ENCODE data around the gene TMEM144.

Gene TMEM144

GRCh38 chr4:158209825-158210807 lies at the start of gene TMEM144:
TMEM144 (plus strand) TSS chr4:158210486; CDS start chr4:158212668, 2,182 bp downstream.
- H3K27ac ChIP-seq (ENCODE audit: low read length), result no peak within 1 kb of the TSS

GRCh38 chr4:158161551-158162354 lies 48.5 kb upstream of the TMEM144 start:
- no peak overlapping the region for H3K27ac ChIP-seq (ENCODE audit: low read length)
- H3K9ac ChIP-seq (ENCODE audit: low read length), result no peak overlapping the region
- H3K4me1 ChIP-seq (ENCODE audit: control insufficient read depth, low read depth, low read length), result no peaks in the 10 kb centered on the region
- no peaks in the 10 kb centered on the region for H3K36me3 ChIP-seq (ENCODE audit: control insufficient read depth, low read depth, low read length)
- H3K27me3 ChIP-seq (ENCODE audit: control insufficient read depth, insufficient read depth, low read length), result no peaks in the 10 kb centered on the region
- H3K4me3 ChIP-seq (ENCODE audit: low read length), result no peak overlapping the region
- no peaks in the 10 kb centered on the region for H3K9me3 ChIP-seq (ENCODE audit: control insufficient read depth, low read depth, low read length)

More at GRCh38 chr4:158209825-158210807, at the start of gene TMEM144:
- peak within 1 kb of the TSS; percentile 77 for H3K4me3 ChIP-seq (ENCODE audit: low read length)
- H3K9ac ChIP-seq (ENCODE audit: low read length), result peak within 1 kb of the TSS; percentile 59
- H3K4me1 ChIP-seq (ENCODE audit: control insufficient read depth, low read depth, low read length), result peaks cover 6% of the 10 kb centered on the region
- H3K36me3 ChIP-seq (ENCODE audit: control insufficient read depth, low read depth, low read length), result no peaks in the 10 kb centered on the region
- no peaks in the 10 kb centered on the region for H3K27me3 ChIP-seq (ENCODE audit: control insufficient read depth, insufficient read depth, low read length)
- no peaks in the 10 kb centered on the region for H3K9me3 ChIP-seq (ENCODE audit: control insufficient read depth, low read depth, low read length)

- Histone ChIP-seq H3K9me3 (ENCODE audit: control insufficient read depth, low read depth, low read length) (no peaks in the 10 kb centered on the region), H3K27me3 (ENCODE audit: control insufficient read depth, insufficient read depth, low read length) (no peaks in the 10 kb centered on the region), H3K36me3 (ENCODE audit: control insufficient read depth, low read depth, low read length) (no peaks in the 10 kb centered on the region), H3K9ac (ENCODE audit: low read length) (no peak overlapping the region), H3K4me1 (ENCODE audit: control insufficient read depth, low read depth, low read length) (no peaks in the 10 kb centered on the region), H3K4me3 (ENCODE audit: low read length) (no peak overlapping the region), H3K27ac (ENCODE audit: low read length) (no peak overlapping the region)
Measured at GRCh38 chr4:158162631-158163030, 47.7 kb upstream of the TMEM144 start.

GRCh38 chr4:158163941-158164767 lies 46.1 kb upstream of the TMEM144 start:
- no peaks in the 10 kb centered on the region for H3K27me3 ChIP-seq (ENCODE audit: control insufficient read depth, insufficient read depth, low read length)
- H3K36me3 ChIP-seq (ENCODE audit: control insufficient read depth, low read depth, low read length), result no peaks in the 10 kb centered on the region
- H3K9me3 ChIP-seq (ENCODE audit: control insufficient read depth, low read depth, low read length), result no peaks in the 10 kb centered on the region
- H3K27ac ChIP-seq (ENCODE audit: low read length), result no peak overlapping the region
- no peak overlapping the region for H3K4me3 ChIP-seq (ENCODE audit: low read length)
- no peak overlapping the region for H3K9ac ChIP-seq (ENCODE audit: low read length)
- H3K4me1 ChIP-seq (ENCODE audit: control insufficient read depth, low read depth, low read length), result no peaks in the 10 kb centered on the region

DNA sequence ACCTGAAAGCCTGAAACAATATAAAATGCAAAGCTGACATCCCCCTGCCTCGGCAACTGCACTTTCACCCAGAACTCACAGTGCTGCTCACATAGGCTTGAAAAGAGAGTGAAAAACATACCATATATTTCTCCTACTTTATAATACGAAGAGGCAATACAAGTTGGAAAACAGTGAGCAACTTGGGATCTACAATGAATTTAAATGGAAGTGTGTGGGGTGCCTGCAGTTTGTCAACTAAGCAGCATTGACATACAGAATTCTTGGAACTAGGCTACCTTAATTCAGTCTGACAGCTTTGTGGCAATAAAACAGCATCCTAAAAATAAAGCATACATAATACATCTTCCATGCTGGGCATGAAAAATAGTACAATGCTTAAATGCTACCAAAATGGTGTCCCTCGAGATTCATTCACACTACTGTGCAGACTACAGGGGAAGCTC lies 45.5 kb upstream of the TMEM144 start:
- no peak overlapping the region for H3K27ac ChIP-seq (ENCODE audit: low read length)
- H3K9ac ChIP-seq (ENCODE audit: low read length), result no peak overlapping the region
- no peaks in the 10 kb centered on the region for H3K4me1 ChIP-seq (ENCODE audit: control insufficient read depth, low read depth, low read length)
- no peaks in the 10 kb centered on the region for H3K36me3 ChIP-seq (ENCODE audit: control insufficient read depth, low read depth, low read length)
- no peaks in the 10 kb centered on the region for H3K27me3 ChIP-seq (ENCODE audit: control insufficient read depth, insufficient read depth, low read length)
- no peaks in the 10 kb centered on the region for H3K9me3 ChIP-seq (ENCODE audit: control insufficient read depth, low read depth, low read length)
- H3K4me3 ChIP-seq (ENCODE audit: low read length), result no peak overlapping the region

DNA sequence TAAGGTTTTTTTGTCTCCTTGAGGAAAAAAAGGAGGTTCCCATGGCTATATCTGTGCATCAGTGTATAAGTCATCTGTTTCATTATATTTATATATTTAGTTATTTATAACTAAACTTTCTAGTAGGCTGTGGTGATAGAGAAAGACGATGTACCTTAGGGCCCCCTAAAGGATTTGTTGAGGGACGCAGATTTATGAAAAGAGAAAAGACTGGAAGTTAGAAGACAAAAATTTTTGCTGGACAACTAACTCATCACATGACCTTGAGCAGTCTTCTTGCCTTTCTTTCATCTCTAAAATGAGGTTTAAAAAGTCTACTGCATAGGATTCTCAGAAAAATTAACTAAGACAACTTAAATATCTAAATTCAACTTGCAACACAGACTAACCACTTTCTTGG lies 43.6 kb upstream of the TMEM144 start:
- H3K27ac ChIP-seq (ENCODE audit: low read length), result no peak overlapping the region
- no peaks in the 10 kb centered on the region for H3K36me3 ChIP-seq (ENCODE audit: control insufficient read depth, low read depth, low read length)
- H3K9ac ChIP-seq (ENCODE audit: low read length), result no peak overlapping the region
- H3K27me3 ChIP-seq (ENCODE audit: control insufficient read depth, insufficient read depth, low read length), result no peaks in the 10 kb centered on the region
- no peaks in the 10 kb centered on the region for H3K9me3 ChIP-seq (ENCODE audit: control insufficient read depth, low read depth, low read length)
- no peaks in the 10 kb centered on the region for H3K4me1 ChIP-seq (ENCODE audit: control insufficient read depth, low read depth, low read length)
- H3K4me3 ChIP-seq (ENCODE audit: low read length), result no peak overlapping the region

DNA sequence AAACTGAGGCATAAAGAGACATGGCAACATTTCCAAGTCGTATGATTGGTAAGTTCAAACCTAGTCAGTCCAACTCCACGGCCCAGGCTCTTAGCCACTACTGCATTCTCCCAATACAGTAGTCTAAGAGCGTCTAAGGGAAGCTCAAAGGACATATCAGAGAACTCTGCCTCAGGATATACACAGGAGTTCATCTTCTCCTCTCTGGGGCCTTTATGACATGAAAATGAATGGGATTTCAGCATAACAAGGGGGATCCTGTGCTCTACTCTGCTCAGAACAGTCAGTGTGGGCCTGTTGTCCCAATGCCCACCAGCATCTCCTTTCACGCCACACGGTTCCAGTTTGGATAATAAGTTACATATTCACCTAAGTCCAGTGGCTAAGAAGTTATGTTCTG lies 41.7 kb upstream of the TMEM144 start:
- Histone ChIP-seq H3K4me1 (ENCODE audit: control insufficient read depth, low read depth, low read length) (peaks cover 4% of the 10 kb centered on the region), H3K27ac (ENCODE audit: low read length) (no peak overlapping the region), H3K4me3 (ENCODE audit: low read length) (no peak overlapping the region), H3K9ac (ENCODE audit: low read length) (no peak overlapping the region), H3K27me3 (ENCODE audit: control insufficient read depth, insufficient read depth, low read length) (no peaks in the 10 kb centered on the region), H3K9me3 (ENCODE audit: control insufficient read depth, low read depth, low read length) (no peaks in the 10 kb centered on the region), H3K36me3 (ENCODE audit: control insufficient read depth, low read depth, low read length) (no peaks in the 10 kb centered on the region)

DNA sequence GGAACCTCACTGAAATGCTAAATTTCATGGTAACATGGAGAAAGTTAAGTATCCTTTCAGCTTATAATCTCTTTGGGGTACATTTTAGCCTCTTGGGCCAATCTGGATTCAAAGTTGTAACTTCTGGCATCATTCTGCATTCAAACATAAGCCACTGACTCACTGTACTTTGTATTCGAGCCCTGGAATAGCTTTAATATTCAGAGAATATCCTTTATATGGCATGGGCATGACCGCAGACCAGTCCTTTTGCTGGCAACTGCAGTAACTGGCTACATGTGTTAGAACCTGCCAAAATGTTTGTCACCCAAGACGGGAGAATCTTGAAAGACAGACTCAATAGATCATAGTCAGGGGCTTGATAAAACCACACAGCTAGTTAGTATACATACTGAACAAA lies 40.8 kb upstream of the TMEM144 start:
- Histone ChIP-seq H3K27ac (ENCODE audit: low read length) (no peak overlapping the region), H3K9ac (ENCODE audit: low read length) (no peak overlapping the region), H3K27me3 (ENCODE audit: control insufficient read depth, insufficient read depth, low read length) (no peaks in the 10 kb centered on the region), H3K4me1 (ENCODE audit: control insufficient read depth, low read depth, low read length) (peaks cover 4% of the 10 kb centered on the region), H3K4me3 (ENCODE audit: low read length) (no peak overlapping the region), H3K9me3 (ENCODE audit: control insufficient read depth, low read depth, low read length) (no peaks in the 10 kb centered on the region), H3K36me3 (ENCODE audit: control insufficient read depth, low read depth, low read length) (no peaks in the 10 kb centered on the region)

GRCh38 chr4:158169931-158170690 lies 40.2 kb upstream of the TMEM144 start:
- Histone ChIP-seq H3K9ac (ENCODE audit: low read length) (no peak overlapping the region), H3K27ac (ENCODE audit: low read length) (no peak overlapping the region)

DNA sequence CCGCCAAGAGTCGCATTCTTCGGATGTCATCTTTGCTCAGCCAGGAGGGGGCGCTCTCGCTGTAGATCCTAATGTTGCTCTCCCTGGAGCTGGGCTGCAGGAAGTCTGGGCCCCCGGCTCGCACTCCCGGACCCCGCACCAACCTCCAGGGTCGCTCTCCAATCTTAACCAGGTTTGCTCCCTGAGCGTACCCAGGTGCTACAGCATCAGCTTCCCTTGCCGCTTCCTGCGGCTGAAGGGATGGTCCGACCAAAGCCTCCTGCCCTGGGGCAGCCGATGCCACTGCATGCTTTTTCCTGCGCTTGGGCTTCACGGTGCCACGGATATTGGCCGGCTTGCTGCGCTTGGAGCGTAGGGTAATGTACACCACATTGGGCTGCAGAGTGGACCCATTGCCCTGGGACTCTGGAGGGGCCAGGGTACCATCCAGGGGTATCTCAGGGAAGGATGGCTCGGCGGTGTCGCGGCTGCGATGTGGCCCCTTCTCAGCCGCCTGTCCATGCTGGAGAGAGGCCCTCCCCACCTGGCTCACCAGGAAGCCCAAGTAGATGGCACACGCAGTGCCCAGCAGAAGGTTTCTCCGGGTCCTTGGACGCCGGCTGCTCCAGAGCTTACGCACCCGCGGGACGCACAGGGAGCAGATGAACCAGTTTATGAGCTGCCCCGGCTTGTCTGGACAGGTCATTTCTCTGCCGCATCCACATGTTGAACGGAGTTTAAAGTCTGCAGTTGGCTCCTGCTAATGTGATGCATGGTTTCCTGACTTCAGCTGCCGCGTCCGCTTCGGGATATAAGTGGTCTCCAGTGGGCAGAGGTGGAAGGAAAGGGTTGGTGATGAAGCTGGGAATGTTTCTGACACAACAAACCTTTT lies 39.4 kb upstream of the TMEM144 start:
- H3K9ac ChIP-seq (ENCODE audit: low read length), result no peak overlapping the region
- H3K4me1 ChIP-seq (ENCODE audit: control insufficient read depth, low read depth, low read length), result peaks cover 4% of the 10 kb centered on the region
- H3K9me3 ChIP-seq (ENCODE audit: control insufficient read depth, low read depth, low read length), result no peaks in the 10 kb centered on the region
- H3K4me3 ChIP-seq (ENCODE audit: low read length), result no peak overlapping the region
- H3K36me3 ChIP-seq (ENCODE audit: control insufficient read depth, low read depth, low read length), result no peaks in the 10 kb centered on the region
- H3K27ac ChIP-seq (ENCODE audit: low read length), result no peak overlapping the region
- no peaks in the 10 kb centered on the region for H3K27me3 ChIP-seq (ENCODE audit: control insufficient read depth, insufficient read depth, low read length)

More at GRCh38 chr4:158169931-158170690, 40.2 kb upstream of the TMEM144 start:
- no peaks in the 10 kb centered on the region for H3K36me3 ChIP-seq (ENCODE audit: control insufficient read depth, low read depth, low read length)
- H3K9me3 ChIP-seq (ENCODE audit: control insufficient read depth, low read depth, low read length), result no peaks in the 10 kb centered on the region
- H3K4me1 ChIP-seq (ENCODE audit: control insufficient read depth, low read depth, low read length), result peaks cover 4% of the 10 kb centered on the region
- no peak overlapping the region for H3K4me3 ChIP-seq (ENCODE audit: low read length)
- no peaks in the 10 kb centered on the region for H3K27me3 ChIP-seq (ENCODE audit: control insufficient read depth, insufficient read depth, low read length)
